ENCODE results near the gene SETBP1.
A peak's percentile ranks its signal among the peaks of the same experiment; 100 is the strongest.

The SETBP1 gene

DNA sequence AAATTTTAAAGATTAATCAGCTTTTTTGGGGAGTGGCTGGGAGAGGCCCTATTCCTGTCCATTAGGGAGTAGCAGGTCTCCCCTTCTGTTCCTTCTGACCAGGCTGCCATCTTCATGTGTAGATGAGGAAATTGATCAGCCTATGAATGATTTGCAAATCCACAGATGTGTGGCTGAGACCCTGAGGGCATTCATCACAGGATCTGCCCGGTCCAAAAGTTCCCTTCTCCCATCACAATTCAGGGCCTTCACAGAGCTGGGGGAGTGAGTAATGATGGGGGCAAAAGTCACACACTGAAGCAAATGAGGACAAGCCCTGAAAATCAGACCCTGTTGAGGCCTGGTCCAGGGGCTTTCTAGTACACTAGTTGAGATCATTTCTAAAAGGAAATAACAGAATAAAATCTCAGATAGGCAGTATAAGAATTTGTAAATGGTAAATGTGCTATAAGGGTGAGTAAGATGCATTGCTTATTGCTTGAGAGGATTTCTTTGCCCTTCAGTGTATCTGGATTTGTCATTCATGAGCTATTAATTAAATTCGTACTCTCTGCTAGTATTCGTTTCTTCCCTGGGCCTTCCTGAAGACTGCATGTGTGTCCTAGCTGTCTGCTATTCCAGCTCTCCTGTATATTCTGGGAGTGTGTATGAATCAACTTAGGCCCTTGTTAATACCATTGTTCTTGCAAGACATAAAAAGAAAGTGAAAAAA lies 53.2 kb downstream of the SETBP1 start:
- in situ Hi-C loops (cut with HindIII; ENCODE audit: low pct_ligation_motif_present, low sequenced_read_pairs) = no loop called here
- peak; percentile 9 for DNase-seq
- Histone ChIP-seq H3K27me3 (replicated peaks) (no peaks in the 10 kb centered on the region), H3K4me3 (ENCODE audit: low read depth, low read length) (no peak overlapping the region), H3K27ac (peak overlapping the region; percentile 49), H3K36me3 (replicated peaks) (no peaks in the 10 kb centered on the region)
- TF ChIP-seq CTCF (IDR thresholded peaks at IDR 0.05; ENCODE audit: low read depth, low read length, missing control alignments) = no peak

- no peak overlapping the region for H3K27ac ChIP-seq
- no peak for TF ChIP-seq CTCF (IDR thresholded peaks at IDR 0.05; ENCODE audit: low read depth, low read length, missing control alignments)
- H3K27me3 ChIP-seq (replicated peaks) = no peaks in the 10 kb centered on the region
- no peak overlapping the region for H3K4me3 ChIP-seq (ENCODE audit: low read depth, low read length)
- no peaks in the 10 kb centered on the region for H3K36me3 ChIP-seq (replicated peaks)
- no peak for DNase-seq
- in situ Hi-C loops (cut with HindIII; ENCODE audit: low pct_ligation_motif_present, low sequenced_read_pairs) = no loop called here
Observed at GRCh38 chr18:44735096-44735495, 54.4 kb downstream of the SETBP1 start.

- no peak for DNase-seq
- no peaks in the 10 kb centered on the region for H3K36me3 ChIP-seq (replicated peaks)
- in situ Hi-C loops (cut with HindIII; ENCODE audit: low pct_ligation_motif_present, low sequenced_read_pairs) = no loop called here
- no peak for TF ChIP-seq CTCF (IDR thresholded peaks at IDR 0.05; ENCODE audit: low read depth, low read length, missing control alignments)
- H3K27ac ChIP-seq = no peak overlapping the region
- H3K4me3 ChIP-seq (ENCODE audit: low read depth, low read length) = no peak overlapping the region
- no peaks in the 10 kb centered on the region for H3K27me3 ChIP-seq (replicated peaks)
Observed at GRCh38 chr18:44736664-44737380, 56.1 kb downstream of the SETBP1 start.

GRCh38 chr18:44737623-44738022 lies 56.9 kb downstream of the SETBP1 start:
- in situ Hi-C loops (cut with HindIII; ENCODE audit: low pct_ligation_motif_present, low sequenced_read_pairs) = no loop called here

GRCh38 chr18:44740000-44740399 lies 59.3 kb downstream of the SETBP1 start:
- no peak overlapping the region for H3K4me3 ChIP-seq (ENCODE audit: low read depth, low read length)
- no peaks in the 10 kb centered on the region for H3K27me3 ChIP-seq (replicated peaks)
- H3K27ac ChIP-seq = no peak overlapping the region
- in situ Hi-C loops (cut with HindIII; ENCODE audit: low pct_ligation_motif_present, low sequenced_read_pairs) = no loop called here
- no peaks in the 10 kb centered on the region for H3K36me3 ChIP-seq (replicated peaks)
- DNase-seq = no peak
- TF ChIP-seq CTCF (IDR thresholded peaks at IDR 0.05; ENCODE audit: low read depth, low read length, missing control alignments) = no peak

More at GRCh38 chr18:44737623-44738022, 56.9 kb downstream of the SETBP1 start:
- no peak for DNase-seq
- H3K27ac ChIP-seq = no peak overlapping the region
- no peak for TF ChIP-seq CTCF (IDR thresholded peaks at IDR 0.05; ENCODE audit: low read depth, low read length, missing control alignments)
- H3K27me3 ChIP-seq (replicated peaks) = no peaks in the 10 kb centered on the region
- H3K36me3 ChIP-seq (replicated peaks) = no peaks in the 10 kb centered on the region
- no peak overlapping the region for H3K4me3 ChIP-seq (ENCODE audit: low read depth, low read length)
